Astrocyte of the spinal cord (primary cell): ENCODE measurements around the gene RPUSD2.

Experiments used
- DNase-seq: peaks from one replicate; pipeline ENCODE4 v3.0.0; 2011; ENCODE audit warnings: low read depth, low spot score
- H3K4me3 ChIP-seq: 2 replicates; pipeline ENCODE4 v1.5.1; 2011; ENCODE audit warnings: low read depth, mild to moderate bottlenecking, low read length, moderate library complexity
- in situ Hi-C: cut with HindIII; loops from 2 replicates; pipeline ENCODE4 v1.10.0; 2017; ENCODE audit warnings: low sequenced_read_pairs
- TF ChIP-seq, protein P1 (sequence below): IDR thresholded peaks from 2 replicates; pipeline ENCODE4 v1.5.1; 2012; ENCODE audit warnings: low read depth, mild to moderate bottlenecking, low read length, inconsistent platforms

The RPUSD2 gene

DNA sequence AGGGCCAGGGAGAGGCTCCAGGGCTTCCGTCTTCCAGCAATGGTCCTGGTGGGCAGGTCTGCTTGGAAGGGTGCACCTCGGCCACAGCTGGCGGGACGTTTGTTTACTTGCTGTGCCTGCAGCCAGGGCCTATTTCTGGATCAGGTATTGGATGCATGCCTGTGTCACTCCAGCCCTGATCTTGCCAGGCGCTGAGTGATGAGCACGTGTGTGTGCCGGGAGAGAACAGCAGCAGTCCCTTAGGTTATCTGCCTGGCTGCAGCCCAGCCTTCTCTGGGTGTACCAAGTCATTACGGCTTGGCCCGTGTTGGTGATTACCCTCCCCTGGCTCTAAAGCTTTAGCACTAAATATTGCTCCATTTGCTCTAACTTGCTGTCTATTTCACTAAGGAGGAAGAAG lies 19.2 kb upstream of the RPUSD2 start:
- in situ Hi-C loops, result no loop called here
- no peak for DNase-seq
- TF ChIP-seq, protein P1, sequence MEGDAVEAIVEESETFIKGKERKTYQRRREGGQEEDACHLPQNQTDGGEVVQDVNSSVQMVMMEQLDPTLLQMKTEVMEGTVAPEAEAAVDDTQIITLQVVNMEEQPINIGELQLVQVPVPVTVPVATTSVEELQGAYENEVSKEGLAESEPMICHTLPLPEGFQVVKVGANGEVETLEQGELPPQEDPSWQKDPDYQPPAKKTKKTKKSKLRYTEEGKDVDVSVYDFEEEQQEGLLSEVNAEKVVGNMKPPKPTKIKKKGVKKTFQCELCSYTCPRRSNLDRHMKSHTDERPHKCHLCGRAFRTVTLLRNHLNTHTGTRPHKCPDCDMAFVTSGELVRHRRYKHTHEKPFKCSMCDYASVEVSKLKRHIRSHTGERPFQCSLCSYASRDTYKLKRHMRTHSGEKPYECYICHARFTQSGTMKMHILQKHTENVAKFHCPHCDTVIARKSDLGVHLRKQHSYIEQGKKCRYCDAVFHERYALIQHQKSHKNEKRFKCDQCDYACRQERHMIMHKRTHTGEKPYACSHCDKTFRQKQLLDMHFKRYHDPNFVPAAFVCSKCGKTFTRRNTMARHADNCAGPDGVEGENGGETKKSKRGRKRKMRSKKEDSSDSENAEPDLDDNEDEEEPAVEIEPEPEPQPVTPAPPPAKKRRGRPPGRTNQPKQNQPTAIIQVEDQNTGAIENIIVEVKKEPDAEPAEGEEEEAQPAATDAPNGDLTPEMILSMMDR, result no peak
- H3K4me3 ChIP-seq, result no peak overlapping the region

DNA sequence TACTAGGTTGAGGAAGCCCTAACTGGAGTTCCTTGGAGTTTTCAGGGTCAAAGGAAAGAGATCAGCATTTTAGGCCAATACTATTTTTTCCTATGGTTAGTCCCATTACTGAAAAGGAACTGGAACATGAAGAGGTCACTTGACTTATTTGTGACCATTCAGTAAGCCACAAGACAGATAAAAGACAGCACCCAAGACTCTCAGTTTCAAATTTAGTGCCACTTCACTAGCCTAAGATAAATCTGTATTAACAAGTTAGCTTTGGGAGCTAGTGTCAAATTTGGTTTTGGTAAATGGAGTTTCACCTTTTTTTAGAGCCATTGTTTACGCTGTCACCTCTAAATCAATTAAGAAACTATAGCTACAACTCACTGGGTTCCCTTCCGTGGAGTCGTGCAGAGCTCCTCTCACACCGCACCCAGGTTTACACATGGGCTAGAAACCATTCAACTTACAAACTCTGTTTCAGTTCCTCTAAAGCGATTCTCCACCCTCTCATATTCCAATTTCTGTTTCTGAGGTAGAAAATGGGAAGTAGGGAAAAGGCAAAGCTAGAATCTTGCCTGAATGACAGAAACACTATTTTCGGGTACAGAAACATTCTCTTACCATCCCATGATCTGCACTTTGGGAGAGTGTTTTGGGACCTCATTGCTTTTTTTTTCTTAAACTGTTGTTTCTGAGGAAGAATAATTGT lies 18.6 kb upstream of the RPUSD2 start:
- H3K4me3 ChIP-seq, result no peak overlapping the region
- no peak for DNase-seq
- in situ Hi-C loops, result no loop called here
- TF ChIP-seq, protein P1, result no peak

DNA sequence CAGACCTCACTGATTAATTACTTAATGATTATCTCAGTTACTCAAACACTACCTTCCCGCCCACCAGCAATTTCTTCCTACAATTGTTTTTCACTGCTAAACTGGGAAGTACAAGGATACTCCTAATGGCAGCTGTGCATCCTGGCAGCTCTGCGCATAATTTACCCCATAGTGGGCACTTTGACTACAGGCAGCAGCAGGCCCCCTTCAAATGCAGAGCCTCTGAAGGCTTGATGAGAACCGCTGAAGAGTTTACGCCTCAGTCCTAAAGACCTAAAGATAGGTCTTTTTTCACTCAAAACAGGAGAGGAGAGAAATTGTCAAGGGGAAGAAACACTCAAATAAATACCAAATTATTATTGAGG lies 15.0 kb upstream of the RPUSD2 start:
- H3K4me3 ChIP-seq, result no peak overlapping the region
- in situ Hi-C loops, result no loop called here
- no peak for DNase-seq
- TF ChIP-seq, protein P1, result no peak

DNA sequence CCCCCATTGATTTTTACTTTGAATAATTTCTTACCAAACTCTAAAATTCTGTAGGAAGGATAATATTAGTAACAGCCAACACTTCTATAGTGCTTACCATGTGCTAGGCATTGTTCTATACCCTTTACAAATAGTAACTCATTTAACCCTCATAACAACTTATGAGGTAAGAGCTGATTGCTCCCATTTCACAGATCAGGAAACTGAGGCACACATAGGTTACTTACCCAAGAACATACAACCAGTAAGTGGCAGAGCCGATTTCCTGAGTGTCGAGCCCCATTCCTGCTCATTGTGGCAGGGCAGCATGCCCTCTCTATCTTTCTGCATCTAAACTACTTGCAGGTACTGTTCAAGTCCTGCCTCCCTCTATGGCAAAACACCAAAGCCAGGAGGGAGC lies 13.2 kb upstream of the RPUSD2 start:
- TF ChIP-seq, protein P1, result no peak
- no peak overlapping the region for H3K4me3 ChIP-seq
- in situ Hi-C loops, result no loop called here
- DNase-seq, result no peak

DNA sequence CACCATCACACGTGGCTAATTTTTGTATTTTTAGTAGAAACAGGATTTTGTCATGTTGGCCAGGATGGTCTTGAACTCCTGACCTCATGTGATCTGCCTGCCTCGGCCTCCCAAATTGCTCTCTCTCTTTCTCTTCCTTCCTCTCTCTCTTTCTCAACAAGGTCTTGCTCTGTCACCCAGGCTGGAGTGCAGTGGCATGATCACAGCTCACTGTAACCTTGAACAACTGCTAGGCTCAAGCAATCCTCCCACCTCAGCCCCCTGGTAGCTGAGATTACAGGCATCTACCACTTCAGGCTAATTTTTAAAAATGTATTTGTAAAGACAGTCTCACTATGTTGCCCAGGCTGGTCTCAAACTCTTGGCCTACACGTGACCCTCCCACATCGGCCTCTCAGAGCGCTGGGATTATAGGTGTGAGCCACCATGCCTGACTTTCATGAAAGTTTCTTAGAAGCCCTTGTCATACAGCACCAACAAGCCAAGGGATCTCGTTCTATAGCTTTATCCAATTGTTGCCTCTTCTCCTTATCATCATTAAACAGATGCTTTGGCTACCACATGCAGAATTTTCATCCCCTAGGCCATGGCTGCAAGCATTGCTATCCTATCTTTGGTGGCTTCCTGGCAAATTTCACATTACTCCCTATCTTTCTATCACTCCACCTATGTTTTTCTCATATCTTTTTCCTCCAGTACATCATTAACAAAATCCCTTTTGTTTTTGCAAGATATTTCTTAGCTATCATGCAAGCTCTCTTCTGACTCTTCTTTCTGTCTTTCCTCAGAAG lies 10.0 kb upstream of the RPUSD2 start:
- in situ Hi-C loops, result no loop called here
- no peak for DNase-seq
- TF ChIP-seq, protein P1, result no peak
- H3K4me3 ChIP-seq, result no peak overlapping the region

DNA sequence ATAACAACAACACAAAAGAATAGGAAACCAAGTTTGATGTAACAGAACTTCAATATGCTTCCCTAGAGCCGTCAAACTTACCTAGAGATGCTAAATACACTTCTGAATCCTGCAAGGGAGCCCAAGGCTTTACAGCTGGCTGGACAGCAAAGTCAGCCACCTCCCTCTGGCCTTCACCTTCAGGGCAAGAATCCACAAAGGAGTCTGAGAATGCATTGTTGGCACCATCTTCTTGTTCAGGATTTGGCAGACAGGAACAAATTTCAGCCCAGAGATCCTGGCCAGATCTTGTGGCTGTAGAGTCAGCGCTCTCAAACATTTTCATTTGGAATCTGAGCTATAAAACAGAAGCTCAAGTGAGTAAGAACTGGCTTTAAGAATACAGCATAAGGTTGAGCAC lies 6.4 kb upstream of the RPUSD2 start:
- no peak for DNase-seq
- TF ChIP-seq, protein P1, result no peak
- in situ Hi-C loops, result no loop called here
- no peak overlapping the region for H3K4me3 ChIP-seq
